PFSK-1 (cell line): ENCODE results near the gene AGPAT3.

Experiments used
- FOXP2 ChIP-seq: optimal IDR thresholded peaks from 2 replicates; pipeline ENCODE3; 2011; ENCODE audit warnings: borderline replicate concordance, control low read depth, inconsistent platforms; ENCODE audit not compliant: insufficient read depth; ENCODE audit errors: extremely low read length, extremely low read depth
- POLR2AphosphoS5 ChIP-seq: IDR thresholded peaks from 2 replicates; pipeline ENCODE4 v1.6.1; 2012; ENCODE audit warnings: low read depth, mild to moderate bottlenecking, control low read depth, low read length, moderate library complexity
- SIN3A ChIP-seq: IDR thresholded peaks from 2 replicates; pipeline ENCODE4 v1.6.1; 2012; ENCODE audit warnings: mild to moderate bottlenecking, low read length, moderate library complexity, borderline replicate concordance; ENCODE audit not compliant: insufficient read depth
- TAF1 ChIP-seq: IDR thresholded peaks from 2 replicates; pipeline ENCODE4 v1.6.1; 2012; ENCODE audit warnings: low read length, control low read depth, borderline replicate concordance; ENCODE audit not compliant: insufficient read depth
- TF ChIP-seq, protein P1 (sequence below), 2 experiments: IDR thresholded peaks; 2 replicates each; pipeline versions ENCODE4 v1.6.1 to v1.8.0; 2011 to 2012; ENCODE audit warnings: low read depth in 2 of 2, low read length in 2 of 2, control low read depth in 1 of 2, inconsistent platforms in 1 of 2, mild to moderate bottlenecking in 1 of 2, moderate library complexity in 1 of 2; ENCODE audit not compliant: insufficient read depth in 1 of 2

The AGPAT3 gene

DNA sequence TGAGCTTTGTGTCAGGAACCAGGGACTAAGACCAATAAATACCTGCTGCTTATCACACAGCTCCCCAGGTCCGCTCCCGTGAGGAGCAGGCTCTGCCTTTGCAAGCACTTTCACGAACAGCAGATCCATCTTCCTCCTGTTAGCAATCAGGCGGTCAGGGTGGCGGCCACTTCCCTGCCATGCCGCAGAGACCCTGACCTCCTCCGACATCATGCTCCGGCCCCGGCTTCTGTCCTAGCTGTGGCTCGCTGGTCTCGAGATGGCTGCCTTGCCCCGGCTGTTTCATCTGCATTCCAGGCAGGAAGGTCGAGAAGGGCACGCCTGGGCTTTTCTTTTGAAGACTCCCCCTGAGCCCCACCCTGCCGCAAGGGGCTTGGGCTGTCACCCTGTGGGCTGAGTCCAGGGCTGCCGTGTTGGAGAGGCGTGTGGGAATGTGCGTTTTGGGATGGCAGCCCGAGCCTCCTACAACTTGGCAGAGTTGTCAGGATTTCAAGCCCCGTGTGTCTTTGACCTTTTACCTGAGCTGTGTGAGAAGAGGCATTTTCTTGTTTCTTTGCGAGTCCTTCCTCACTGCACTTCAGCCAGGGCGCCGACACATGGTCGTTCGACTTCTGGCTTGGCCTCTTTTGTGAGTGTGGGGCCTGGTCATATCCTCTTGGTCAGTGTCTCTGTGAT lies 59.5 kb downstream of the AGPAT3 start:
- TF ChIP-seq SIN3A = no peak
- TF ChIP-seq, protein P1, sequence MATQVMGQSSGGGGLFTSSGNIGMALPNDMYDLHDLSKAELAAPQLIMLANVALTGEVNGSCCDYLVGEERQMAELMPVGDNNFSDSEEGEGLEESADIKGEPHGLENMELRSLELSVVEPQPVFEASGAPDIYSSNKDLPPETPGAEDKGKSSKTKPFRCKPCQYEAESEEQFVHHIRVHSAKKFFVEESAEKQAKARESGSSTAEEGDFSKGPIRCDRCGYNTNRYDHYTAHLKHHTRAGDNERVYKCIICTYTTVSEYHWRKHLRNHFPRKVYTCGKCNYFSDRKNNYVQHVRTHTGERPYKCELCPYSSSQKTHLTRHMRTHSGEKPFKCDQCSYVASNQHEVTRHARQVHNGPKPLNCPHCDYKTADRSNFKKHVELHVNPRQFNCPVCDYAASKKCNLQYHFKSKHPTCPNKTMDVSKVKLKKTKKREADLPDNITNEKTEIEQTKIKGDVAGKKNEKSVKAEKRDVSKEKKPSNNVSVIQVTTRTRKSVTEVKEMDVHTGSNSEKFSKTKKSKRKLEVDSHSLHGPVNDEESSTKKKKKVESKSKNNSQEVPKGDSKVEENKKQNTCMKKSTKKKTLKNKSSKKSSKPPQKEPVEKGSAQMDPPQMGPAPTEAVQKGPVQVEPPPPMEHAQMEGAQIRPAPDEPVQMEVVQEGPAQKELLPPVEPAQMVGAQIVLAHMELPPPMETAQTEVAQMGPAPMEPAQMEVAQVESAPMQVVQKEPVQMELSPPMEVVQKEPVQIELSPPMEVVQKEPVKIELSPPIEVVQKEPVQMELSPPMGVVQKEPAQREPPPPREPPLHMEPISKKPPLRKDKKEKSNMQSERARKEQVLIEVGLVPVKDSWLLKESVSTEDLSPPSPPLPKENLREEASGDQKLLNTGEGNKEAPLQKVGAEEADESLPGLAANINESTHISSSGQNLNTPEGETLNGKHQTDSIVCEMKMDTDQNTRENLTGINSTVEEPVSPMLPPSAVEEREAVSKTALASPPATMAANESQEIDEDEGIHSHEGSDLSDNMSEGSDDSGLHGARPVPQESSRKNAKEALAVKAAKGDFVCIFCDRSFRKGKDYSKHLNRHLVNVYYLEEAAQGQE (IDR thresholded peaks at IDR 0.05; ENCODE audit: insufficient read depth in 1 of 2, low read depth in 2 of 2, low read length in 2 of 2) = no peak
- no peak for TF ChIP-seq TAF1

DNA sequence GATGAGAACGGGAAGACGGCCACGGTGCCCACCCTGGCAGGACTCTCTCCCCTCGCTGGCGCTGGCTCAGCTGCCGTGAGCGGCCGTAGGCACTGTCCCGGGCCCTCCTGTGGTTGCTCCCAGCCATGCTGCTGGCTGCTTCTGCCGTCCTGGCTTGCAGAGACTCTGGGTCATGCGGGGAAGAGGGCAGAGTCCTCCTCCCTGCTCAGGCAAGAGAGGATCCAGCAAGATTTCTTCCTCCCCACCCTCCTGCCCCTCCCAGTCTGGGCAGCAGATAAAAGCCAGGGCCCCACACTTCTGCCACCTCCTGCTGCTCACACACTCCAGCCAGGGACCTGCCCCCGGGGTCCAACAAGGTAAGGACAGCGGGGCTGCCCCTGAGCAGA lies 60.1 kb downstream of the AGPAT3 start:
- TF ChIP-seq TAF1 (no peak), SIN3A (no peak), FOXP2 (no peak), POLR2AphosphoS5 (no peak)
- TF ChIP-seq, protein P1 (IDR thresholded peaks at IDR 0.05; ENCODE audit: insufficient read depth in 1 of 2, low read depth in 2 of 2, low read length in 2 of 2) = no peak

DNA sequence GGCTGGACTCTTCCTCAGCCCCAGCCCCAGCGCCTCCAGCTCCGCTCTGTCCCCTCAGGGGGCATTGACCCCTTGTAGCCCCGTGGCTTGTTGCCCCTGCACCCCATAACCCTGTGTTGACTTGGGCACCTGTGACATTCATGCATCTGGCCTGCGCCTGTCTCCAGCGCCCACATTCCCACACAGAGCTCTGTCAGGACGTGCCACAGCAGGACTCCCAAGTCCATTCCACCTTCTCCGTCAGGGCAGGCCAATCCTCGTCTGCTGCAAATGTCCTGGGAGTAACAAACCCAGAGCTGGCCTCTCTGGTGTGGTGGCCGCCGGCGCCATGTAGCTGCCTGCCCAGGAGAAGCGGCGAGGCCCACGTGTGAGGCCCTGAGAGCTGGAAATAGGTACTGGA lies 60.6 kb downstream of the AGPAT3 start:
- TF ChIP-seq SIN3A (no peak), TAF1 (no peak), POLR2AphosphoS5 (no peak), FOXP2 (no peak)
- TF ChIP-seq, protein P1 (IDR thresholded peaks at IDR 0.05; ENCODE audit: insufficient read depth in 1 of 2, low read depth in 2 of 2, low read length in 2 of 2) = no peak

DNA sequence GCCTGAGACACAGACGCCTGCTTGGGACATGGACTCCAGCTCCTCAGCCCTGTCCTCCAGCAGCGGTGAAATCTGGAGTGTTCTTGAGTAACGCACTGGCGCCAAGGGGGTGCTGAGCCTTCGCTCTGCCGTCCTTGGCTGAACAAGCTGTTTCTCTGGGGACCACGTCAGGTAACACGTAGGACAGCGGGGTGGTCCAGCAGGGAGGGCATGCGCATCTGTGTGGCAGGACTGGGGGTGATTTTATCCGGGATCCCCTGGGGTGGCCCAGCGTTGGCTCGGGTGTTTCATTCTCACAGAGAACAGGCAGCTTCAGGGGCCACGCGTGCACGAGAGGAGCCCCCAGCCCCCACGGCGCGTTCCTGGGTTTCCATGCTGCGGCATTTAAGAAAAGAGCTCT lies 61.2 kb downstream of the AGPAT3 start:
- TF ChIP-seq TAF1 = no peak
- TF ChIP-seq, protein P1 (IDR thresholded peaks at IDR 0.05; ENCODE audit: insufficient read depth in 1 of 2, low read depth in 2 of 2, low read length in 2 of 2) = no peak
- TF ChIP-seq POLR2AphosphoS5 = no peak
- TF ChIP-seq FOXP2 = no peak
- TF ChIP-seq SIN3A = no peak
